GM18907 (cell line): ENCODE data around the gene NOL4L.
"Not testable (repeated sequence)": the region's sequence is repeated elsewhere in the genome, so short reads cannot be mapped to it uniquely, and the experiment has no call there.

Experiments used
- ATAC-seq: cut with Tn5 transposase; IDR thresholded peaks from one replicate; pipeline ENCODE4 v1.9.1; 2021; ENCODE audit warnings: mild to moderate bottlenecking, moderate library complexity; ENCODE audit not compliant: unreplicated experiment

Gene NOL4L

DNA sequence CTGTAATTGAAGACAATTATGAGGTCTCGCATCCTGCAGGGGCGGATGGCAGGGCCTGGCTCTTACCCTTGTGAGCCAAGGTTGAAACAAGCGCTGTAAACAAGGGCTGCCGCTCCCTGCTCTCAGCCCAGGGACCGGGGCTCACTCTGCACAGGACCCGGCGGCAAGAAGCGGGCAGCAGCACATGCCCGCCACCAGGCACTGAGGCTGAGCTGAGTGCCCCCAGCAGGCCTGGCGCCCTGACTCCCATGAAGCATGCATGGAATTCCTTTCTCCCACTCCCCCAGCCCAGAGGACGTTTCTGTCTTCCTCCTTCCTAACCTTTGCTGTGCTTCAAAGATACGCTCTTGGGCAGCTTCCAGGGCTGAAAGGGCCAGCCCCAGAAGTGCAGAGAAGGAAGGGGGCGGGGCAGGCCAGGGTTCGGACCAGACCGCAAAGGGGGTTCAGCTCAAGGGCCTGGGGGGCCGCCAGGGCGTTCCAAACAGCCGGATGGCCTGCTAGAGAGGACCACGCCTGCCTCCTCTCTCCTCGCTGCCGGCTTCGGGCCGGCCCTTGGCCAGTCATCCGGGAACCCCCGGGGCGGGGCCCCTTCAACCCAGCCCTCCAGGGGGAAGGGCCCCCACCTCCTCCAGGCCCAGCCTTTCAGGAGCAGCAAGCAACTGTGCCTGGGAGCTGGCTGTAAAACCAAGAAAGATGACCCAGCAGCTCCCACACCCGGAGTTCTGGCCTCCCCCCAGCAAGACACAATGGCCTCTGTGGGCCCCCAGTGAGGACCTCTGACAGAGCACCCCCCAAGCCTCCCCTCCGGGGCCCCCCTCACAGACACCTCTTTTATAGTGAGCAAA is 109.9 kb downstream of the NOL4L start:
- no peak for ATAC-seq

- no peak for ATAC-seq
Measured at GRCh38 chr20:32474717-32474966, 110.5 kb downstream of the NOL4L start.

DNA sequence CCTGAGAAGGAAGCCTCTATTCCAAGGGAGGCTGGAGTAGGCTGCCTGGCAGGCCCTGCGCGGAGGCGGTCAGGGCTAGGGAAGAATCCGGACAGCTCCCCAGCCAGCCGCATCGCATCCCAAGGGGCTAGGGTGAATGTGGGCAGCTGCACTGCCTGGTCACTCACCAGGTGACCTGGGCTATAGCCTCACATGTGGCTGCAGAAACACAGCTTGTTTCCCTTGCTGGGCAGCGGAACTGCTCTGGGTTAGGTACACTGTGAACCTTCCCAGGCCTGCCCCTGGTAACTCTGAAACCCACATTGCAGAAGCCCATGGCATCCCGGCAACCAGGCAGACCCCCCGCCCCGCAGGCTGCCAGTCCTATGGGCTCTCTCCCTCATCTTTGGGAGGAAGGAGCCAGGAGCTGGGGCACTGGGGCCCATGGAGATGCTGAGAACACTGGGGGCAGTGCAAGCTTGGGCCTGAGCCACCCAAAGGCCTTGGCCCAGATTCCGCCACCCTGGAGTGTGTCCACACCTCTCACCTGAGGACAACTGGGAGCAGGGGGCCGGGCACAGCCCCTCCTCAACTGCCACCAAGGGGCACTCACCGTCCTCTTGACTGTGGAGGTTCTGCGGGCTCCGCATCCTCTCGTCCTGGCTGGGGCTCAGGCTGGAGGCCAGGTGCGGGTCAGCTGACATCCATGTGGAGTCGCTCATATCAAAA is 111.0 kb downstream of the NOL4L start:
- no peak for ATAC-seq

- ATAC-seq: no peak
Measured at GRCh38 chr20:32473231-32474008, 111.7 kb downstream of the NOL4L start.

GRCh38 chr20:32472581-32473207 is 112.4 kb downstream of the NOL4L start:
- ATAC-seq: no peak

DNA sequence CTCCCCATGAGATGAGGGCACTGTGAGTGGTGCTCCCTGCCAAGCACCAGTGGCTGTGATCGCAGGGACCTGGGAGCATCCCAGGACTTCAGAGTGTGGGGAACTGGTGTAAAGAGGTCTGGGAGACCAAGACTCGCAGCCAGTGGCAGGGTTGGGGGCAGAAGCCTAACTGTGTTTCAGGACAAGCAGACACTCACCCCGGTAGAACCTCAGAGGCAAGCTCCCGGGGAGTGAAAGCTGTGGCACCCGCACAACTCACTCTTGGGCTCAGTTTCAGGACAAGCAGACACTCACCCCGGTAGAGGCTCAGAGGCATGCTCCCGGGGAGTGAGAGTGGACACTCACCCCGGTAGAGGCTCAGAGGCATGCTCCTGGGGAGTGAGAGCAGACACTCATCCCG is 114.2 kb downstream of the NOL4L start:
- no peak for ATAC-seq

DNA sequence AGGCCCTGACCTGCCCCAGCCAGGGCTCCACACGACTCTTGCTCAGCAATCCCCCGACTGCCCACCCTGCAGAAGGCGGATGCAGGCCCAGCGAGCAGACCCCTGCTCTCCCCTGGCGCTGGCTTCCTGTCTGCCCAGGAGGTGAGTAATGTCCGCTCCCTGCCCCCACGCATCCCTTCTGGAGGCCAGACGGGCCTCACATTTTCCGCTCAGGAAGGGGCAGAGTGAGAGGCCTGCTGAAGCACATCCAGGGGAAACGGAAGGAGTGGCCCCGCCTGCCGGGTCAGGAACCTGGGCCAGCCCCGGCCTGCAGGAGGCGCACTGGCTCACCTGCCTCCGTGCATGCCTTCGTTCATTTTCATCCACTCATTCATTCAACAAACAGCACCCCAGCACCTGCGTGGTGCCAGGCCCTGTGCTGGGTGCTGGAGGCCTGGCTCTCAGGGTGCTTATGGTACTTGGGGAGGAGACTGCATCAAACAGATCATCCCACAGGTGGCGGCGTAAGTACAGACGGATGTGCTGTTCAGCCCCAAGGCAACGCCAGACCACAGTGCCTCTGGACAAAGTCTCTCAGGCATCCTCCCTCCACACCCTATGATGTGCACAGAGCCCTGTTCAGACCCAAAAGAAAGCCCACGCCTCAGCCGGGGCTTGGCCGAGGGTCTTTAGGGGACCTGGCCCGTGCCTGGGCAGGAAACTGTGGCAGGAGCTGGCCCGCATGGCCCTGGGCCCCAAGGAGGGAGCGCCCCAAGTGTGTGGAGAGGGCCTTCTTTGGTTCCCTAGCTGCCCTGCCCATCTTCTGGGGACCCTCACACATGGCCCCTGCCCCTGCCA is 114.9 kb downstream of the NOL4L start:
- ATAC-seq: no peak

DNA sequence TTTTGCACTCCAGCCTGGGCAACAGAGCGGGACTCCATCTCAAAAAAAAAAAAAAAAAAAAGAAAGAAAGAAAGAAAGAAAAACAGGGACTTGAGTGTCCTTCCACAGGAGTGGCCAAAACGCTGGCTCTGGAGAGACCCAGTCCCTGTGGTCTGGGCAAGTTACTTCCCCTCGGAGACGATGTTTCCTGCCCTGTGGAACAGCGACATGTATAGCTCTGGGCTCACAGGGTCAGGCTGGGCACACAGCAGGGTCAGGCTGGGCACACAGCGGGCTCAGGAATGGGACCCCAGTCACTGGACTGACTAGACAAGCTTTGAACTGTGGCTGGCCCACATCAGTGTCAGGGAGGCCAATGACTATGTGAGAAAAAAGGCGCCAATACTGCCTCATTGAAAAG is 116.3 kb downstream of the NOL4L start:
- no peak for ATAC-seq

DNA sequence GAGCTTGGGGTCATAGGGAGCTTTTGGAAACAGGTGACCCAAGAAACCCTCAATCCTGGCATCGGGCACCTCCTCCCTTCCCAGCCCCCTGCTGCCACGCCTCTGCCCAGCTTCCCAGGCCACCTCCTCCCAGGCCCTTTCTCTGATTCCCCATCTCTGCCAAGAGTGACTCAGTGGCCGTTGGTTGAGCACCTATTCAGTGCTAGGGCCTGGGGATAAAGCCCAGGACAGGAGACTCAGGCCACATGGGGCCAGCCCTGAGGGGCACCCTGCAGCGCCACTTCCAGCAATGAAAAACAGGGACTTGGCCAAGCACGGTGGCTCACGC is 116.9 kb downstream of the NOL4L start:
- ATAC-seq: no peak

DNA sequence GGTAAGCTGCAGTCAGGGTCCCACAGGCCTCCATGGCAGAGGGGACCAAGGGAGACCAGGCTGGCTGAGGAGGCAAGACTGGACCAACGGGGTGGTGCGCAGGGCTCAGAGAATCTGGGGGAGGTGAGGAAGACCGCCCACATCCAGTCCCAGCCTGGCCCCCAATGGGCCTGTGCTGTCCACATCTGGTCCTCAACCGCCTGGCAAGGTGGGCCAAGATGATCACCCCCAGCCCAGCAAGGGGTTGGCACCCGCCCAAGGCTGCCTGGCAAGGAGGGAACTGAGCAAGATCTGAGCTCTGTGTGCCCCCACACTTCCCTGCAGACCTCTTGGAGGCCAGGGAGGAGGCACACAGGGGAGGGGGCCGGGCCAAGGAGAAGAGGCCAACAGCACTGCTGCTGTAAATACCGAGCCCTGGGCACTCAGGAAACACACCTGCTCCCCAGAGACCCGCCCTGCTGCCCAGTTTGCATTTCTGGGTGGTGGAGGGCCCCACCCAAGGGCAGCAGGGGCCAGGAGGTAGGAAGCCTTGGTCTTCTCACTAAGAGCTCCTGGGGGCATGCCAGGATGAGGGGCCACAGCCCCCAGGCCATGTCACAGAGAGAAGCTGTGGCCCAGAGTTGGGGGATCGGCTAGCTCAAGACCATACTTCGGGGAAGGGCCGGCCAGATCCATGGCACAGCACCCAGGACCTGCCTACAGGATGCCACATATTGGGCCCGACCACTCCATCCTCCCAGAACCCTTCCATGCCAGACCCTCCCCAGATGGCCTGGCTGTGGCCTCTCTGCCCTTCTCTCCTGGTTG is 117.4 kb downstream of the NOL4L start:
- ATAC-seq: no peak

- no peak for ATAC-seq
Measured at GRCh38 chr20:32466739-32467505, 118.2 kb downstream of the NOL4L start.

GRCh38 chr20:32465901-32466675 is 119.0 kb downstream of the NOL4L start:
- ATAC-seq: not testable (repeated sequence)

- no peak for ATAC-seq
Measured at GRCh38 chr20:32465092-32465900, 119.8 kb downstream of the NOL4L start.

DNA sequence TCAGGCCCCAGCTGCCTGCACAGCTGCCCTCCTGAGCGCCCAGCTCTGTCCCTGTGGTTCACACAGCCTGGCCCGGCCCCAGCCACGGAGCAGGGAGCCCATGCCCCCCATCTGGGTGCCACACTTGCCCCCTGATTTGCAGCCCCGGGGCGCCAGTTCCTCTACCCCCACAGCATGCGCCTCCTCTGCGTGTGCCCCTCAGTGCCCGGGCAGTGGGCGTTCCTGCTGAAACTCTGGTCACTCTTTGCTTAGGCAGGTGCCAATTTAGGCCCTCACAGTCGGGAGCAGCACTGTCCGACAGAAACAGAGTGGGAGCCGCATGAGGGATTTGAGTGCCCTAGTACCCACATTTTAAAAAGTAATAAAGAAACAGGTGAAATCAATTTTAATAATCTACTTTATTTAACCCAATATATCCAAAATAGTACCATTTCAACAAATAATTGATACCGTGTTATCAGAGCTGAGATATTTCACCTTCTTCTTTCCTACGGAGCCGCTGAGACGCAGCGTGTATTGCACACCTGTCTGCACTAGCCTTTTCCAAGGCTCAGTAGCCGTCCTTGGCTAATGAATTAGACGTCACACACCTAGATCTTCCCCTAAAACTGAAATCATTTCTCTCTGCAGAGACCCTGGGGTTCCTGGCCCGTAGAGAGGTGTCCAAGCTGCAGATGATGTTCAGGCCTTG is 120.6 kb downstream of the NOL4L start:
- ATAC-seq: no peak

- ATAC-seq: no peak
Measured at GRCh38 chr20:32463642-32464400, 121.3 kb downstream of the NOL4L start.
